Naive B cell (primary cell): ENCODE data around the gene BSX. TPM values are rescaled to one million over a fixed set of nuclear protein-coding genes. Genes with fewer than 3 reads are reported as not detected.

ENCODE experiments used
- ATAC-seq, 2 donors: fragments of 150-1000 bp; cut with Tn5 transposase; 2 replicates each; pipeline ENCODE4 v1.10.0; 2021; ENCODE audit warnings: low read depth in 2 of 2, mild to moderate bottlenecking in 2 of 2, moderate library complexity in 2 of 2
- DNase-seq: peaks from one replicate; pipeline ENCODE4 v3.0.0; 2022
- H3K27ac Mint-ChIP-seq, 6 donors: one replicate each; pipeline ENCODE4 v1.8.0; 2020 to 2022; ENCODE audit warnings: mild to moderate bottlenecking in 6 of 6, mixed read lengths in 6 of 6, moderate library complexity in 5 of 6, inconsistent platforms in 2 of 6
- H3K27me3 Mint-ChIP-seq, 3 donors: one replicate each; pipeline ENCODE4 v1.8.0; 2021 to 2022; ENCODE audit warnings: mixed read lengths in 3 of 3, mild to moderate bottlenecking in 1 of 3
- H3K36me3 Mint-ChIP-seq, 2 donors: one replicate each; pipeline ENCODE4 v1.8.0; 2020 to 2022; ENCODE audit warnings: mixed read lengths in 2 of 2, inconsistent platforms in 1 of 2, mild to moderate bottlenecking in 1 of 2
- H3K4me1 Mint-ChIP-seq, 3 donors: one replicate each; pipeline ENCODE4 v1.8.0; 2020 to 2022; ENCODE audit warnings: mixed read lengths in 3 of 3, inconsistent platforms in 1 of 3, mild to moderate bottlenecking in 1 of 3, moderate library complexity in 1 of 3
- H3K4me3 Mint-ChIP-seq, 8 donors: one replicate each; pipeline ENCODE4 v1.8.0; 2020 to 2022; ENCODE audit warnings: mild to moderate bottlenecking in 8 of 8, mixed read lengths in 8 of 8, moderate library complexity in 8 of 8, inconsistent platforms in 2 of 8
- H3K9me3 Mint-ChIP-seq, 7 donors: one replicate each; pipeline ENCODE4 v1.8.0; 2020 to 2022; ENCODE audit warnings: mixed read lengths in 7 of 7, mild to moderate bottlenecking in 5 of 7, inconsistent platforms in 2 of 7, moderate library complexity in 1 of 7
- polyA plus RNA-seq, 6 donors: library from polyadenylated mRNA; unstranded; fragments of 300-500 nt; fragmentation: Illumina TruSeq; gene quantifications; one replicate each; pipeline ENCODE4 v1.2.3, GENCODE V29; 2021; ENCODE audit warnings: low read depth in 6 of 6

BSX gene
- polyA plus RNA-seq, 6 donors from 2014 or later: not detected

DNA sequence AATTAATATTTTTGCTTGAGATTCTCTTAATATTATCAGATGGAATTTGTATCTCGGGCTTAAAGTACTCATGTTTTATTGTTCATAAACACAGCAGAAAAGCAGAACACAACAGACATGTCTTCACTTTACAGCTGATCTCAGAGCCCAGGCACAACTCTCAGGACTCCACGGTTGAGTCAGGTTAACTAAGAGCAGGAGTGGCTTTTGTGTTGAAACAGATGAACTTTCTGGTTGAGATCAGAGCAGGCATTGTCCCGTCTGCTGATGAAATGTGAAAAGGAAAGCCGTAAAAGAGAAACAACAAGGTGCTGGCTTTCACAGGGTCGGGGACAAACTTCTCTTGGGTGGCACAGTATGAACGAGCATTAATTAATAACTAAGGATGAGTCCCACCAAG, 50.1 kb downstream of the BSX start:
- Mint-ChIP-seq H3K4me3 (no peak overlapping the region), H3K36me3 (peaks cover 7 to 11% of the 10 kb centered on the region in 2 donors), H3K4me1 (no peaks in the 10 kb centered on the region), H3K27ac (no peak overlapping the region), H3K9me3 (no peaks in the 10 kb centered on the region), H3K27me3 (peaks cover 0 to 4% (median 0%) of the 10 kb centered on the region in 3 donors)
- ATAC-seq (no peak), DNase-seq (no peak)

Other genes starting within 250 kb of the BSX start
- gene CRTAM, start 143.3 kb downstream of the BSX start, polyA plus RNA-seq: under 1 TPM in 3 of 6 donors, not detected in 3; 0.16 to 0.39 (median 0.26) TPM
- gene JHY, start 99.1 kb downstream of the BSX start, polyA plus RNA-seq: 1 to 10 TPM in 5 of 6 donors, not detected in 1; 1.4 to 2.7 (median 2.6) TPM
- gene HSPA8, start 80.3 kb upstream of the BSX start, polyA plus RNA-seq: 100 to 1,000 TPM; 390 to 727 (median 594) TPM
- gene CLMP, start 213.4 kb upstream of the BSX start, polyA plus RNA-seq: under 1 TPM in 3 of 6 donors, not detected in 3; 0.20 to 0.38 (median 0.31) TPM